Ishikawa (cell line): ENCODE measurements around the gene LDAH.

Experiments
- CEBPB ChIP-seq: IDR thresholded peaks from 2 replicates; pipeline ENCODE4 v1.6.1; 2012
- CREB1 ChIP-seq: IDR thresholded peaks from 2 replicates; pipeline ENCODE4 v1.6.1; 2012; ENCODE audit warnings: low read depth
- EGR1 ChIP-seq: IDR thresholded peaks from 2 replicates; pipeline ENCODE4 v1.6.1; 2012
- EP300 ChIP-seq: IDR thresholded peaks from 2 replicates; pipeline ENCODE4 v1.6.1; 2012; ENCODE audit warnings: borderline replicate concordance
- FOXM1 ChIP-seq: IDR thresholded peaks from 2 replicates; pipeline ENCODE4 v1.6.1; 2012; ENCODE audit warnings: low read depth, borderline replicate concordance
- NFIC ChIP-seq: IDR thresholded peaks from 2 replicates; pipeline ENCODE4 v1.6.1; 2012
- RAD21 ChIP-seq: IDR thresholded peaks from 2 replicates; pipeline ENCODE4 v1.6.1; 2012; ENCODE audit warnings: low read depth
- TAF1 ChIP-seq: IDR thresholded peaks from 2 replicates; pipeline ENCODE4 v1.6.1; 2012; ENCODE audit warnings: low read depth, mild to moderate bottlenecking
- TCF12 ChIP-seq: IDR thresholded peaks from 2 replicates; pipeline ENCODE4 v1.6.1; 2012; ENCODE audit warnings: low read depth
- TEAD4 ChIP-seq: IDR thresholded peaks from 2 replicates; pipeline ENCODE4 v1.6.1; 2012
- YY1 ChIP-seq: IDR thresholded peaks from 2 replicates; pipeline ENCODE4 v1.6.1; 2012; ENCODE audit warnings: low read depth
- ZBTB7A ChIP-seq: IDR thresholded peaks from 2 replicates; pipeline ENCODE4 v1.6.1; 2012; ENCODE audit warnings: low read depth
- TF ChIP-seq, protein P1 (sequence below): IDR thresholded peaks from 2 replicates; pipeline ENCODE4 v1.6.1; 2012
- TF ChIP-seq, protein P2 (sequence below): IDR thresholded peaks from 2 replicates; pipeline ENCODE4 v1.6.1; 2012
- TF ChIP-seq, protein P3 (sequence below): IDR thresholded peaks from 2 replicates; pipeline ENCODE4 v1.6.1; 2012; ENCODE audit warnings: low read depth, mild to moderate bottlenecking

The LDAH gene

DNA sequence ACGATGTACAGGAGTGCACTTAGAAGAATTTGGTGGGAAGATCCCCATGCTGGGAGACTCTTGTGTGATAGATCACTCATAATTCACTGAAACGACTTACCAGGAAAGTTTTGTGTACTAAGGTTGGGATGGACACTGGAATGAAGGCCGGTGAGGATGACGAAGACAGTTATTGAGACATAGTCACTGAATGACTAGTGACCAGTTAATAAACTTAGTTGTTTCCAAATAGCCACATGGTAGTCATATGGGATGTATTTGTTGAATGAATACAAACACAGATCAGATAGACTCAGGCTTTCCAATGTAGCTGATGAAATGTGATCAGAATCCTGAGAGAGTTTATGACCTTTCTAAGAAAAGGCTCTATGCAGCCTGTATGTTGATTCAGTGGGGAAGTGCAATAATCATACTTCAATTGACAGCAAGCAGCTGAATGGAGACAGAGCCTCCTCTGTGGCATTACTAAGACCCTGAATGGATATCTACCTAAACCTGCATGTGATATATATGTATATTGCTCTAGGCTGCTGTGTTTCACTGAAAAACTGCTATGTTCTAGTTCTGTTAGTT, 135.6 kb downstream of the LDAH start:
- TF ChIP-seq EGR1, result no peak
- TF ChIP-seq, protein P1, sequence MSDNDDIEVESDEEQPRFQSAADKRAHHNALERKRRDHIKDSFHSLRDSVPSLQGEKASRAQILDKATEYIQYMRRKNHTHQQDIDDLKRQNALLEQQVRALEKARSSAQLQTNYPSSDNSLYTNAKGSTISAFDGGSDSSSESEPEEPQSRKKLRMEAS, result no peak

DNA sequence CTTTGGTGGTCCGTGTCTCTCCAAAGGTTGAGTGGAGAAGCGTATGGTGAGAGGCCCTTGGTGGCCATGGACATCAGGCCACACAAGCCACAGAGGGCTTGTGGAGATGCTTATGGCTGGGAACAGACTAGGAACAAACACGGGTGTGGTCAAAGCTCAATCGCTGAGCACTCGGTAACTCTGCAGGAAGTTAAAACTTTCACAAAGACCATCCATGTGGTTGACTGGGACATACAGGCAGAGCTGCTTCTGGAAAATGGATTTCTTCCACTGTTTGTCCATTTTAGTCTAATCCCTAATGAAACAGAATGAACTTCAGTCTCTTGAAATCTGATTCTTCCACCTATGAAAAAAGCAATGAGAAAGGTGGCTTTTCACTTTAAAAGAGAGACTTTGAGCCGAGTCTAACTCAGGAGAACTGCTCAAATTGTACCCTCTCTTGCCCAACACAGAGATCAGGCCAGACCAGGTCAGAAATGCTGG, 138.3 kb downstream of the LDAH start:
- TF ChIP-seq, protein P2, sequence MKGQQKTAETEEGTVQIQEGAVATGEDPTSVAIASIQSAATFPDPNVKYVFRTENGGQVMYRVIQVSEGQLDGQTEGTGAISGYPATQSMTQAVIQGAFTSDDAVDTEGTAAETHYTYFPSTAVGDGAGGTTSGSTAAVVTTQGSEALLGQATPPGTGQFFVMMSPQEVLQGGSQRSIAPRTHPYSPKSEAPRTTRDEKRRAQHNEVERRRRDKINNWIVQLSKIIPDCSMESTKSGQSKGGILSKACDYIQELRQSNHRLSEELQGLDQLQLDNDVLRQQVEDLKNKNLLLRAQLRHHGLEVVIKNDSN, result no peak
- TF ChIP-seq TAF1, result no peak
- no peak for TF ChIP-seq EP300
- TF ChIP-seq, protein P1, result no peak
- TF ChIP-seq YY1, result no peak
- TF ChIP-seq NFIC, result no peak
- TF ChIP-seq FOXM1, result no peak
- TF ChIP-seq TEAD4, result no peak
- TF ChIP-seq, protein P3, sequence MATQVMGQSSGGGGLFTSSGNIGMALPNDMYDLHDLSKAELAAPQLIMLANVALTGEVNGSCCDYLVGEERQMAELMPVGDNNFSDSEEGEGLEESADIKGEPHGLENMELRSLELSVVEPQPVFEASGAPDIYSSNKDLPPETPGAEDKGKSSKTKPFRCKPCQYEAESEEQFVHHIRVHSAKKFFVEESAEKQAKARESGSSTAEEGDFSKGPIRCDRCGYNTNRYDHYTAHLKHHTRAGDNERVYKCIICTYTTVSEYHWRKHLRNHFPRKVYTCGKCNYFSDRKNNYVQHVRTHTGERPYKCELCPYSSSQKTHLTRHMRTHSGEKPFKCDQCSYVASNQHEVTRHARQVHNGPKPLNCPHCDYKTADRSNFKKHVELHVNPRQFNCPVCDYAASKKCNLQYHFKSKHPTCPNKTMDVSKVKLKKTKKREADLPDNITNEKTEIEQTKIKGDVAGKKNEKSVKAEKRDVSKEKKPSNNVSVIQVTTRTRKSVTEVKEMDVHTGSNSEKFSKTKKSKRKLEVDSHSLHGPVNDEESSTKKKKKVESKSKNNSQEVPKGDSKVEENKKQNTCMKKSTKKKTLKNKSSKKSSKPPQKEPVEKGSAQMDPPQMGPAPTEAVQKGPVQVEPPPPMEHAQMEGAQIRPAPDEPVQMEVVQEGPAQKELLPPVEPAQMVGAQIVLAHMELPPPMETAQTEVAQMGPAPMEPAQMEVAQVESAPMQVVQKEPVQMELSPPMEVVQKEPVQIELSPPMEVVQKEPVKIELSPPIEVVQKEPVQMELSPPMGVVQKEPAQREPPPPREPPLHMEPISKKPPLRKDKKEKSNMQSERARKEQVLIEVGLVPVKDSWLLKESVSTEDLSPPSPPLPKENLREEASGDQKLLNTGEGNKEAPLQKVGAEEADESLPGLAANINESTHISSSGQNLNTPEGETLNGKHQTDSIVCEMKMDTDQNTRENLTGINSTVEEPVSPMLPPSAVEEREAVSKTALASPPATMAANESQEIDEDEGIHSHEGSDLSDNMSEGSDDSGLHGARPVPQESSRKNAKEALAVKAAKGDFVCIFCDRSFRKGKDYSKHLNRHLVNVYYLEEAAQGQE, result no peak
- TF ChIP-seq RAD21, result no peak
- no peak for TF ChIP-seq CEBPB
- no peak for TF ChIP-seq ZBTB7A
- no peak for TF ChIP-seq CREB1
- TF ChIP-seq TCF12, result no peak
- no peak for TF ChIP-seq EGR1

DNA sequence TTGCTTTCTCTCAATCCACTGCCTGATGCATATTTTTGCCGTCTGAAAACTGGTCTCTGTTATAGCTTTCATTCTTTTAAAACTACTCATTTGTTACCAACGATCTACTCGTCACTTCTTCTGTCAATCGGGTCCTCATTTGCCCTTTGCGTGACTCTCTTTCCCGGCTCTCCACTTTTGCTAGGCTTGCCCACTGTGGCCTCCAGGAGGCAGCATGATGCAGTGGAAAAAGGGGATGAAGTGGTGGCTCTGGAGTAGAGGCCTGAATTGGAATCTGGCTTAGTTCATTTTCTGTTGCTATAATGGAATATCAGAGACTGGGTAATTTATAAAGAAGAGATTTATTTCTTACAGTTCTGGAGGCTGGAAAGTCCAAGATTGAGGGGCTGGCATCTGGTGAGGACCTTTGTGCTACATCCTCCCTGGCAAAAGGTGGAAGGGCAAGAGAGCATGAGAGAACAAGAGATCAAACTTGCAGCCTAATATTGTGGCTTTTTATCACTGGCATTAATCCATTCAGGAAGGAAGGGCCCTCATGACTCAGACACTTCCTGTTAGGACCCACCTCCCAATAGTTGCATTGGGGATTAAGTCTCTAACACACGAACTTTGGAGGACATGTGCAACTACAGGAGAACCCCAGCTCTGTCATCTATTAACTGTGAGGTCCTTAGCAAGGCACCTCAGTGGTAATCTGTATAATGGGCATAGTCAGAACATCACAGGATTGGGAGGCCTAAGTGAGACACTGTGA, 140.6 kb downstream of the LDAH start:
- TF ChIP-seq RAD21, result peak; percentile 54
- TF ChIP-seq, protein P2, result no peak

DNA sequence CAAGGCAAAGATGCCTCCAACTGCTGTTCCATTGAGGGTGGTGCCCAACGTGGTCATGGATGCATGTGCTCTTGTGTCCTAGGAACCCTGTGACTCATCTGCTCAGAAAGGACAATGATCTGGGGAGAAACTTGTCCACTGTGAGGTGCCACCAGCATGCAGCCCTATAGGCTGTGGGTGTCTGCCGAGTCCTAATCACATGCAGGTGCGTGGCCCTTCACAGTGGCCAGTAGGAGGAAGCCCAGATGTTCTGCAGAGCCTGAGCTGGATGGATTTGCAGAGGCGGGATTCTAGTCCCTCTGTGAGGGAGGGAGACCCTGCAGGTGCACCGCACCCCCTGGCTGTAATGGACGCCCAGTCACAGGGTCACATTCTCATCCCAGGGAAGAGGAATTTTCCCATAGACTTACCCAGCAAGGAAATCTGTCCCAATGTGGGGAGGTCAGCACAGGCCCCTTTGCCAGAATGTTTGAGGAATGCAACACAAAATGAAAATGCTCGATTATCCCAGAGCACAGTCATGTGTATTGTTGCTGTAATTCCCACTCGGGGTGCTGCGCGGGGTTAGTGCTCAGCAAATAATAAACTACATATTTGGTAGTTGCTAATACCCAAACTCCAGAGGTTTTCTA, 142.0 kb downstream of the LDAH start:
- TF ChIP-seq CEBPB (no peak), CREB1 (no peak), EGR1 (no peak), TAF1 (no peak), RAD21 (no peak), TCF12 (no peak)
- TF ChIP-seq, protein P3, result no peak
- TF ChIP-seq, protein P1, result no peak

DNA sequence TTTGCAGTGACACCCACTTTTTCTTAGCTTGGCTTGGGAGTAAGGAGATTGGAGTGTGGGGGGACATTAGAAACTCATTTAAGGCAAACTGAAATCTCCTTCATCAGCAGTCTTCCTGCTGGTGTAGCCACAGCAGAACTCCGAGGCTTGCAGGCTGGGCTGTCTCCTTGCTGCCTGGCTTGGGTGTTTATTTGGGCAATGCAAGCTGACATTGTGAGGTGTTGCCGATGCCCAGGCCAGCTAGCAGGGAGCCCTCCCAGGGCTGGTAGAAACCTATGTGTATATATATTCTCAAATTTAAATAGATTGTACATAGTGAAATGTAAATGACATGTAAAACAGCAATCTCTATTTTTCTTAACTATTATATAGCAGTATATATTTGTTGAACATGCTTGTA, 144.1 kb downstream of the LDAH start:
- no peak for TF ChIP-seq CREB1

DNA sequence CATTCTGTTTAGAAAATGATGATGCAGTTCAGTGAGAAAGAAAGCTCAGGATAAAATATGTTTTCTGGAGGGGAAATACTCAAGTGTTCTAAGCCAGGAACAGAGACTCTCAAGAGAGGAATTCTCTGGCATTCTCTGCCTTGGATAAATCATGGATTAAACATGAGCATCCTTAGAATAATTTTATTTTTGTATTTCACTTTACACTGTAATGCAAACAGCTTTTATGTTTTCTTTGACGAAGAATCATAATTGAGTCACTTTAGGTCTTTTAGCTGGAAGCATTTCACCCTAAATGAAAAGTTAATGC, 144.9 kb downstream of the LDAH start:
- no peak for TF ChIP-seq CEBPB
- TF ChIP-seq, protein P2, result no peak
- TF ChIP-seq TEAD4, result no peak
- TF ChIP-seq NFIC, result no peak
- TF ChIP-seq EGR1, result no peak
- TF ChIP-seq FOXM1, result no peak
- no peak for TF ChIP-seq RAD21
- TF ChIP-seq CREB1, result no peak
- no peak for TF ChIP-seq ZBTB7A
- no peak for TF ChIP-seq YY1
- TF ChIP-seq, protein P3, result no peak
- TF ChIP-seq, protein P1, result no peak
- TF ChIP-seq TCF12, result no peak
- no peak for TF ChIP-seq EP300
- TF ChIP-seq TAF1, result no peak
